Measurements from ENCODE around the gene SLC2A5.

Gene SLC2A5

GRCh38 chr1:9014475-9015375 is 54.7 kb downstream of the SLC2A5 start:
- no peak overlapping the region for H3K9ac ChIP-seq (ENCODE audit: low read length)
- no peaks in the 10 kb centered on the region for H3K79me2 ChIP-seq (ENCODE audit: low read length)
- H4K20me1 ChIP-seq (ENCODE audit: insufficient read depth, low read length): no peaks in the 10 kb centered on the region
- H2AFZ ChIP-seq (ENCODE audit: low read depth, low read length): no peak overlapping the region
- H3K4me3 ChIP-seq (ENCODE audit: low read length): no peak overlapping the region
- no peak overlapping the region for H3K4me2 ChIP-seq (ENCODE audit: low read length)
- H3K27ac ChIP-seq (ENCODE audit: low read length): no peak overlapping the region
- H3K36me3 ChIP-seq (replicated peaks; ENCODE audit: low read depth, low read length): no peaks in the 10 kb centered on the region
- TF ChIP-seq EZH2phosphoT487 (IDR thresholded peaks at IDR 0.05; ENCODE audit: low read depth) (no peak), CTCF (IDR thresholded peaks at IDR 0.05; ENCODE audit: low read depth, low read length) (no peak)
- peaks cover 6% of the 10 kb centered on the region for H3K4me1 ChIP-seq (ENCODE audit: low read length)
- peaks cover 5% of the 10 kb centered on the region; the same call in 1 of the 2 replicates for H3K27me3 ChIP-seq (ENCODE audit: low read depth, low read length)
- no peaks in the 10 kb centered on the region for H3K9me3 ChIP-seq (ENCODE audit: insufficient read depth, low read length)

- peaks cover 12% of the 10 kb centered on the region for H3K27me3 ChIP-seq (ENCODE audit: low read depth, low read length)
- no peak overlapping the region for H3K27ac ChIP-seq (ENCODE audit: low read length)
- peaks cover 15% of the 10 kb centered on the region for H3K4me1 ChIP-seq (ENCODE audit: low read length)
- no peak overlapping the region for H3K4me3 ChIP-seq (ENCODE audit: low read length)
- no peak overlapping the region for H3K9ac ChIP-seq (ENCODE audit: low read length)
- H3K4me2 ChIP-seq (ENCODE audit: low read length): no peak overlapping the region
- TF ChIP-seq EZH2phosphoT487 (IDR thresholded peaks at IDR 0.05; ENCODE audit: low read depth) (no peak), CTCF (IDR thresholded peaks at IDR 0.05; ENCODE audit: low read depth, low read length) (no peak)
- no peak overlapping the region for H2AFZ ChIP-seq (ENCODE audit: low read depth, low read length)
- no peaks in the 10 kb centered on the region for H3K36me3 ChIP-seq (replicated peaks; ENCODE audit: low read depth, low read length)
- H3K9me3 ChIP-seq (ENCODE audit: insufficient read depth, low read length): no peaks in the 10 kb centered on the region
- H4K20me1 ChIP-seq (ENCODE audit: insufficient read depth, low read length): no peaks in the 10 kb centered on the region
- H3K79me2 ChIP-seq (ENCODE audit: low read length): no peaks in the 10 kb centered on the region
Observed at GRCh38 chr1:9013819-9014218, 55.6 kb downstream of the SLC2A5 start.

DNA sequence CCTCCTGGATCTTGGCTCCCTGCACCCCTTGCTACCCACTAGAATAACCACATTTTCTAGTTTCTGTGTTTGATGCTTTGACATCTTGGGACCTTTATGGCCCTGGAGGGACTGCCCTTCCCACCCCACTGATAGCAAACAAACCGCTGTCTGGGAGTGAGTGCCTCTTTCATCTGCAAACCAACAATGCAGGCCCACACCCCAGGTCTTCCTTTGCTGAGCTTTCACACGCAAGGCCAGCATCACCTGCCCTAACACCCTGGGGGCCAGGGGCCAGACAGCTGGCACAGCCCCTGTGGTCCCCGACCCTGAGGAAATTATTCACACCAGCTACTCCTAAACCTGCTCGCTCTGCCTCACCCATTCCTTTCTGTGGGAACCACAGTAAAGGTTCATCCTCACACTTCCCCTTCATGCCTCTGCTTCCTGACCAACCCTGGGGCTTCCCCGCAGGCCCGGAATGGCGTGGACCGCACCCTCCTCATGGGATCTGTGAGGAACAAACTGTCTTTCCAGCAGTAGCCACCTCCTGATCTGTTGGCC is 58.6 kb downstream of the SLC2A5 start:
- H3K9me3 ChIP-seq (ENCODE audit: insufficient read depth, low read length): no peaks in the 10 kb centered on the region
- H3K27me3 ChIP-seq (ENCODE audit: low read depth, low read length): peaks cover 12% of the 10 kb centered on the region
- H4K20me1 ChIP-seq (ENCODE audit: insufficient read depth, low read length): no peaks in the 10 kb centered on the region
- no peak overlapping the region for H3K27ac ChIP-seq (ENCODE audit: low read length)
- H3K79me2 ChIP-seq (ENCODE audit: low read length): no peaks in the 10 kb centered on the region
- H3K36me3 ChIP-seq (replicated peaks; ENCODE audit: low read depth, low read length): no peaks in the 10 kb centered on the region
- no peak overlapping the region for H2AFZ ChIP-seq (ENCODE audit: low read depth, low read length)
- no peak overlapping the region for H3K4me2 ChIP-seq (ENCODE audit: low read length)
- peaks cover 31% of the 10 kb centered on the region for H3K4me1 ChIP-seq (ENCODE audit: low read length)
- H3K4me3 ChIP-seq (ENCODE audit: low read length): no peak overlapping the region
- H3K9ac ChIP-seq (ENCODE audit: low read length): no peak overlapping the region
- TF ChIP-seq EZH2phosphoT487 (IDR thresholded peaks at IDR 0.05; ENCODE audit: low read depth) (no peak), CTCF (IDR thresholded peaks at IDR 0.05; ENCODE audit: low read depth, low read length) (no peak)

All from OCI-LY3 (cell line).